Amygdala (tissue), 56 donors: ENCODE data around the gene ARAP1.

Experiments
- DNase-seq, 56 donors: peaks; one replicate each; lab custom pipeline; 2025; lab: John Stamatoyannopoulos, UW

The ARAP1 gene

GRCh38 chr11:72745925-72746550, 6.2 kb downstream of the ARAP1 start:
- DNase-seq, result no peak

GRCh38 chr11:72745511-72745910, 6.7 kb downstream of the ARAP1 start:
- no peak for DNase-seq

- no peak for DNase-seq
Observed at GRCh38 chr11:72744474-72744873, 7.7 kb downstream of the ARAP1 start.

- DNase-seq, result no peak
Observed at GRCh38 chr11:72743321-72744221, 8.6 kb downstream of the ARAP1 start.

GRCh38 chr11:72742513-72743320, 9.5 kb downstream of the ARAP1 start:
- DNase-seq, result no peak

GRCh38 chr11:72741849-72742512, 10.2 kb downstream of the ARAP1 start:
- DNase-seq, result no peak

- peak in 12 of 56 donors; percentile 23 to 60 (median 46) for DNase-seq
Observed at GRCh38 chr11:72741429-72741833, 10.8 kb downstream of the ARAP1 start.

GRCh38 chr11:72740562-72741428, 11.4 kb downstream of the ARAP1 start:
- no peak for DNase-seq

- no peak for DNase-seq
Observed at GRCh38 chr11:72740060-72740424, 12.2 kb downstream of the ARAP1 start.

- DNase-seq, result no peak
Observed at GRCh38 chr11:72739240-72740059, 12.8 kb downstream of the ARAP1 start.

GRCh38 chr11:72738199-72739141, 13.7 kb downstream of the ARAP1 start:
- peak in 3 of 56 donors; percentile 23 to 37 (median 34) for DNase-seq

GRCh38 chr11:72737336-72737735, 14.9 kb downstream of the ARAP1 start:
- DNase-seq, result no peak

GRCh38 chr11:72736452-72737069, 15.6 kb downstream of the ARAP1 start:
- DNase-seq, result peak in 8 of 56 donors; percentile 19 to 48 (median 27)

GRCh38 chr11:72735495-72736027, 16.6 kb downstream of the ARAP1 start:
- no peak for DNase-seq

GRCh38 chr11:72732329-72732728, 19.9 kb downstream of the ARAP1 start:
- peak in 9 of 56 donors; percentile 18 to 40 (median 28) for DNase-seq

GRCh38 chr11:72730737-72731136, 21.5 kb downstream of the ARAP1 start:
- no peak for DNase-seq

- DNase-seq, result no peak
Observed at GRCh38 chr11:72730243-72730642, 22.0 kb downstream of the ARAP1 start.
